HUES48 (cell line): ENCODE data around the gene EML1.

Source experiments
- H3K27ac ChIP-seq: one replicate; pipeline ENCODE4 v1.7.0; 2013; ENCODE audit warnings: low read depth, low read length, inconsistent platforms
- H3K27me3 ChIP-seq: 2 replicates; pipeline ENCODE4 v1.6.1; 2013; ENCODE audit warnings: mild to moderate bottlenecking, low read length; ENCODE audit not compliant: control insufficient read depth, insufficient read depth
- H3K36me3 ChIP-seq: 2 replicates; pipeline ENCODE4 v1.6.1; 2013; ENCODE audit warnings: low read length; ENCODE audit not compliant: control insufficient read depth, insufficient read depth
- H3K4me1 ChIP-seq: 2 replicates; pipeline ENCODE4 v1.6.1; 2013; ENCODE audit warnings: mild to moderate bottlenecking, low read length; ENCODE audit not compliant: control insufficient read depth, insufficient read depth
- H3K4me3 ChIP-seq: 2 replicates; pipeline ENCODE4 v1.5.1; 2013; ENCODE audit warnings: mild to moderate bottlenecking, low read depth, low read length
- H3K9ac ChIP-seq: 2 replicates; pipeline ENCODE4 v1.6.1; 2013; ENCODE audit warnings: mild to moderate bottlenecking, low read depth, low read length, moderate library complexity
- H3K9me3 ChIP-seq: 2 replicates; pipeline ENCODE4 v1.6.1; 2013; ENCODE audit warnings: low read length; ENCODE audit not compliant: control insufficient read depth, insufficient read depth

EML1 gene

GRCh38 chr14:99808515-99808914 is 15.3 kb downstream of the EML1 start:
- Histone ChIP-seq H3K27ac (no peak overlapping the region), H3K4me1 (peaks cover 4% of the 10 kb centered on the region; the same call in 1 of the 2 replicates), H3K9ac (no peak overlapping the region), H3K27me3 (no peaks in the 10 kb centered on the region), H3K36me3 (no peaks in the 10 kb centered on the region), H3K9me3 (no peaks in the 10 kb centered on the region), H3K4me3 (no peak overlapping the region)

GRCh38 chr14:99809360-99809759 is 16.1 kb downstream of the EML1 start:
- H3K9ac ChIP-seq: no peak overlapping the region
- H3K4me3 ChIP-seq: no peak overlapping the region
- H3K4me1 ChIP-seq: peaks cover 4% of the 10 kb centered on the region; the same call in 1 of the 2 replicates
- no peaks in the 10 kb centered on the region for H3K27me3 ChIP-seq
- no peaks in the 10 kb centered on the region for H3K36me3 ChIP-seq
- H3K9me3 ChIP-seq: no peaks in the 10 kb centered on the region
- no peak overlapping the region for H3K27ac ChIP-seq

DNA sequence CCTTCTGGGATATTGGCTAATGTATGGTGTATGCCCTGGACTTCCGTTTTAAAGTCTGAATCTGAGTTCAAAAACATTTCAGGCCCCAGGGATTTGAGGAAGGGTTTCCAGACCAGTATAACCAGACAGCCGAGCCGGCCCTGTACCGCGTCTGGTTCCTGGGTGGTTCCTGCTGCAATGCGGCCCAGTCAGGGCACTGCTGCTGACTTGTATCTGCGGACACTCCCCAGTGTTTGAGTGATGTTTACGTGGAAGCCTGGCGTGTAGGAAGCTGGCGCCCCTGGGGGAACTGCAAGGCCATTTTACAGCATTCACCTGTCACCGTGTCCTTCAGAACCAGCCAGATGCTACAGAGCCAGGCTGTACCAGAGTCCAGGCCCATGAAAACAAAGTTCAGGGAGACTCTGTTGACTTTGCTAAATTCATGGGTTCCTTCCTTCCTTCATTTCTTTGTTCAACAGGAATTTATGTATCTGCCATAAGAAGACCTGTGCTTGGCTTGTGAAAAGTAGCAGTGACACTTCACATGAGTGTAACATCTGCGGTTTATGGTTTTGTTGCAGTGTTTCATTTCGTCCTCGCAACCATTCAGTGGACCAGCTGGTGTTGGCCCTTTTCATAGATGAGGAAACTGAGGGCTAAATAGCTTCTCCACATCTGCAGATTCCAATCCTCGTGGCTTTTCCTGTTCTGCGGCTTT is 16.8 kb downstream of the EML1 start:
- Histone ChIP-seq H3K4me3 (no peak overlapping the region), H3K9me3 (no peaks in the 10 kb centered on the region), H3K9ac (no peak overlapping the region), H3K36me3 (no peaks in the 10 kb centered on the region), H3K4me1 (peaks cover 4% of the 10 kb centered on the region; the same call in 1 of the 2 replicates), H3K27me3 (no peaks in the 10 kb centered on the region), H3K27ac (no peak overlapping the region)

- Histone ChIP-seq H3K4me1 (peaks cover 4% of the 10 kb centered on the region; the same call in 1 of the 2 replicates), H3K9me3 (no peaks in the 10 kb centered on the region), H3K27ac (no peak overlapping the region), H3K9ac (no peak overlapping the region), H3K4me3 (no peak overlapping the region), H3K27me3 (no peaks in the 10 kb centered on the region), H3K36me3 (no peaks in the 10 kb centered on the region)
Measured at GRCh38 chr14:99810559-99810874, 17.3 kb downstream of the EML1 start.

GRCh38 chr14:99812096-99812750 is 19.0 kb downstream of the EML1 start:
- Histone ChIP-seq H3K9ac (no peak overlapping the region), H3K27me3 (no peaks in the 10 kb centered on the region), H3K4me1 (peaks cover 4% of the 10 kb centered on the region; the same call in 1 of the 2 replicates), H3K9me3 (no peaks in the 10 kb centered on the region), H3K27ac (no peak overlapping the region), H3K36me3 (no peaks in the 10 kb centered on the region), H3K4me3 (no peak overlapping the region)

DNA sequence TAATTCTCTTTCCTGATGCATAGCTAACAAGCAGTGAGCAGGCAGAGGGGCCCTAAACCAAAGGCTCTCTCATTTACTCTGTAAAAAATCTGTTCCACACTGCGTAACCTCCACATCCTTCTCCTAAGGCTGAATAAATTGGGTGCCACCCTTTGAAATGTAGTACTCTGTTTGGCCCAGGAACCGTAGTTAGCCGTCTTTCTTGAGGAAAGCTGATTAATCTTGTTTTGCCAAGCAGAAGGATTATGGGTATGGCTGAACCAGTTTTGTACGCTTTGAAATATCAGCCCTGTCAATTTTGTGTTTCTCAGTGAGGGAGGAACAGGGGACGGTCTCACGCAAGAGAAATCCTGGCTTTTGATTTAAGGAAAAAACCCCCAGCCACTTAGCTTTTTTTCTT is 19.7 kb downstream of the EML1 start:
- Histone ChIP-seq H3K4me3 (no peak overlapping the region), H3K4me1 (peaks cover 4% of the 10 kb centered on the region; the same call in 1 of the 2 replicates), H3K27ac (no peak overlapping the region), H3K9me3 (no peaks in the 10 kb centered on the region), H3K27me3 (no peaks in the 10 kb centered on the region), H3K36me3 (no peaks in the 10 kb centered on the region), H3K9ac (no peak overlapping the region)

DNA sequence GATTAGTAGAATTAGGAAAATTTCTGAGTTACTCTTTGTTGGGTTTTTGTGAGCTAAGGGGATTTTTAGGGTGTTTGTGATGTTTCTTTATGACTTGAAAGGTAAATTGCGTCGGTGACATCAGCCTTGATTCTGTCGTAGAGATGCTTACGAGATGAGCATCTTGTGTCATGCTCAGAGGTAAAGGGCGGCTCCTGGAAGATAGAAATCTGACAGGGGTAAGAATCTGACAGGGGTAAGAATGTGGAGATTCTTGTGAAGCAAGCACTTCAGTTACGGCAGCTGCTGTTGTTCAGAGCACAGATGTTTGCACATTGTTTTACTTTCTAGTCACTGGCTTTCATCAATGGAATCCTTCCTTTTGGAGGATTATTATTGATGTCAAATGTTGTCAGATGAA is 22.5 kb downstream of the EML1 start:
- H3K27ac ChIP-seq: no peak overlapping the region
- H3K4me3 ChIP-seq: no peak overlapping the region
- no peaks in the 10 kb centered on the region for H3K36me3 ChIP-seq
- no peaks in the 10 kb centered on the region for H3K9me3 ChIP-seq
- no peak overlapping the region for H3K9ac ChIP-seq
- H3K27me3 ChIP-seq: no peaks in the 10 kb centered on the region
- H3K4me1 ChIP-seq: peaks cover 8% of the 10 kb centered on the region

DNA sequence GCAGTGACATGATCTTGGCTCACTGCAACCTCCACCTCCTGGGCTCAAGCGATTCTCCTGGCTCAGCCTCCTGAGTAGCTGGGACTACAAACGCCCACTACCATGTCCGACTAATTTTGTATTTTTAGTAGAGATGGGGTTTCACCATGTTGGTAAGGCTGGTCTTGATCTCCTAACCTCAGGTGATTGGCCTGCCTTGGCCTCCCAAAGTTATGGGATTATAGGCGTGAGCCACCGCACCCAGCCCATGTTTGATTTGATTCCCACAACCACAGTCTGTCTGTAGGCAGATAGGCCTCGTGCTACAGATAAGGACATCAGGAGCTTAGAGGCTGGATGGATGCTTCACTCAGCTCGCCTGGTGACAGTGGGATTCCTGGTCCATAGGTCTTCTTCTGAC is 23.0 kb downstream of the EML1 start:
- H3K27me3 ChIP-seq: no peaks in the 10 kb centered on the region
- H3K9me3 ChIP-seq: no peaks in the 10 kb centered on the region
- no peak overlapping the region for H3K4me3 ChIP-seq
- H3K36me3 ChIP-seq: no peaks in the 10 kb centered on the region
- H3K27ac ChIP-seq: no peak overlapping the region
- H3K4me1 ChIP-seq: peaks cover 8% of the 10 kb centered on the region
- no peak overlapping the region for H3K9ac ChIP-seq

- H3K4me1 ChIP-seq: peaks cover 10% of the 10 kb centered on the region
- no peak overlapping the region for H3K4me3 ChIP-seq
- H3K27ac ChIP-seq: no peak overlapping the region
- H3K27me3 ChIP-seq: no peaks in the 10 kb centered on the region
- H3K9ac ChIP-seq: no peak overlapping the region
- H3K9me3 ChIP-seq: no peaks in the 10 kb centered on the region
- no peaks in the 10 kb centered on the region for H3K36me3 ChIP-seq
Measured at GRCh38 chr14:99816642-99817041, 23.4 kb downstream of the EML1 start.

DNA sequence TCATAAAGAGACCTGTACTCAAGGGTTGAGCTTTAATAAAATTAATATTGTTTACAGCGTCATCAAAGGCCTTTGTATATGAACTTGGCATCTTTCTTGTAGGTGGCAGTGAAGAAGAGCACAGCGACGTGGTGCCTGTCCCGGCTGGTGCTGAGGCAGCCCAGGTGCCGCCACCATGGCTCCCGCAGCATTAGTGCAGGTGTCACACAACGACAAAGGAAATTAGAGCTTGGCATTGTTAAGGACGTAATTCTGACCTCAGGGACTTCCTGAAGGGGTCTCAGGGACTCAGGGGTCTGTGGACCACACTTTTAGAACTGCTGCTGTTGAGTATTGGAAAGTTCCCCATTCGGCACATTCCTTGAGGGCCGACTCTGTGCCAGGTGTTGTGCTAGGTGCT is 24.1 kb downstream of the EML1 start:
- no peaks in the 10 kb centered on the region for H3K9me3 ChIP-seq
- no peak overlapping the region for H3K9ac ChIP-seq
- H3K27ac ChIP-seq: no peak overlapping the region
- H3K27me3 ChIP-seq: no peaks in the 10 kb centered on the region
- no peak overlapping the region for H3K4me3 ChIP-seq
- H3K36me3 ChIP-seq: no peaks in the 10 kb centered on the region
- H3K4me1 ChIP-seq: peaks cover 17% of the 10 kb centered on the region

GRCh38 chr14:99818503-99819036 is 25.4 kb downstream of the EML1 start:
- Histone ChIP-seq H3K27me3 (no peaks in the 10 kb centered on the region), H3K36me3 (no peaks in the 10 kb centered on the region), H3K9me3 (no peaks in the 10 kb centered on the region), H3K4me1 (peaks cover 22% of the 10 kb centered on the region), H3K9ac (no peak overlapping the region), H3K27ac (no peak overlapping the region), H3K4me3 (no peak overlapping the region)
